ENCODE data around the gene PRKN.
"Not testable (repeated sequence)": the region's sequence is repeated elsewhere in the genome, so short reads cannot be mapped to it uniquely, and the experiment has no call there.

The PRKN gene

GRCh38 chr6:161315246-161315917 lies 1412.2 kb downstream of the PRKN start:
- not testable (repeated sequence) for ATAC-seq

GRCh38 chr6:161314541-161315245 lies 1412.9 kb downstream of the PRKN start:
- ATAC-seq: not testable (repeated sequence)

DNA sequence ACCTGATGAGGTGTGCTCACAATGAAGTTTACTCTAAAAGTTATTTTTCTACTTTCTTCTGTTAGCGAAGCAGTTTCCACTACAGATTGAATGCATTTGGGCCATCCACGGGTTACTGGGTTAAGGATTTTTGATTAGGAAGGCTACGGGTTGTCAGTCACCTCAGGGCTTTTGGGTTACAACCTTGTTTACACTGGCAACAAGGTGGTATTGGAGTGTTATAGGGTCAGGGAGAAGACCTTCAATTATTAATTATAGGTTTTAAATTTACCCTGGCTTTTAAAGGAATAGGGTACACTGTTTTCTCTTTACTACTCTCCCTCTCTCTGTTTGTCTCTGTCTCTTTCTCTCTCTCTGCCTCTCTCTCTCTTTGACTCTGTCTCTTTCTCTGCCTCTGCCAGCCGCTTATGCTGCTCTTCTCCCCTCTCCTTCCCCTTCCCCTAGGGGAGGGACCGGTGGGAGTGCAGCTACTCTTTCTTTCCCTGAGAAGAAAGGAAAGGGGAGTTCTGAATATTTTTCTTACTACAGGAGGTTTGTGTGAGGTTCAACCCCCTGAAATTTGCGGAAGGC lies 1413.5 kb downstream of the PRKN start:
- ATAC-seq: no peak
- TF ChIP-seq BACH2 (CRISPR knock-in tag; IDR thresholded peaks at IDR 0.05; ENCODE audit: borderline replicate concordance) (no peak), SNAI2 (CRISPR knock-in tag; IDR thresholded peaks at IDR 0.05) (no peak), PPARA (CRISPR knock-in tag; IDR thresholded peaks at IDR 0.05; ENCODE audit: borderline replicate concordance) (no peak), CSRNP3 (CRISPR knock-in tag; IDR thresholded peaks at IDR 0.05) (no peak), CSDC2 (CRISPR knock-in tag; IDR thresholded peaks at IDR 0.05) (no peak), ESRRG (CRISPR knock-in tag; IDR thresholded peaks at IDR 0.05) (no peak), OSR1 (CRISPR knock-in tag; IDR thresholded peaks at IDR 0.05) (no peak), ZFP3 (CRISPR knock-in tag; IDR thresholded peaks at IDR 0.05) (no peak), ISL1 (CRISPR knock-in tag; IDR thresholded peaks at IDR 0.05) (no peak), ZNF565 (CRISPR knock-in tag; conservative IDR thresholded peaks at IDR 0.05; ENCODE audit: low read depth) (no peak), GLIS3 (CRISPR knock-in tag; IDR thresholded peaks at IDR 0.05) (no peak), ZC3H10 (CRISPR knock-in tag; IDR thresholded peaks at IDR 0.05) (no peak), ZNF70 (CRISPR knock-in tag; IDR thresholded peaks at IDR 0.05) (no peak), RARB (CRISPR knock-in tag; IDR thresholded peaks at IDR 0.05) (no peak), ARNTL (CRISPR knock-in tag; IDR thresholded peaks at IDR 0.05; ENCODE audit: borderline replicate concordance, low read depth) (no peak), ZNF8 (CRISPR knock-in tag; IDR thresholded peaks at IDR 0.05) (no peak)
- TF ChIP-seq, protein P1, sequence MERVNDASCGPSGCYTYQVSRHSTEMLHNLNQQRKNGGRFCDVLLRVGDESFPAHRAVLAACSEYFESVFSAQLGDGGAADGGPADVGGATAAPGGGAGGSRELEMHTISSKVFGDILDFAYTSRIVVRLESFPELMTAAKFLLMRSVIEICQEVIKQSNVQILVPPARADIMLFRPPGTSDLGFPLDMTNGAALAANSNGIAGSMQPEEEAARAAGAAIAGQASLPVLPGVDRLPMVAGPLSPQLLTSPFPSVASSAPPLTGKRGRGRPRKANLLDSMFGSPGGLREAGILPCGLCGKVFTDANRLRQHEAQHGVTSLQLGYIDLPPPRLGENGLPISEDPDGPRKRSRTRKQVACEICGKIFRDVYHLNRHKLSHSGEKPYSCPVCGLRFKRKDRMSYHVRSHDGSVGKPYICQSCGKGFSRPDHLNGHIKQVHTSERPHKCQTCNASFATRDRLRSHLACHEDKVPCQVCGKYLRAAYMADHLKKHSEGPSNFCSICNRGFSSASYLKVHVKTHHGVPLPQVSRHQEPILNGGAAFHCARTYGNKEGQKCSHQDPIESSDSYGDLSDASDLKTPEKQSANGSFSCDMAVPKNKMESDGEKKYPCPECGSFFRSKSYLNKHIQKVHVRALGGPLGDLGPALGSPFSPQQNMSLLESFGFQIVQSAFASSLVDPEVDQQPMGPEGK (CRISPR knock-in tag; IDR thresholded peaks at IDR 0.05; ENCODE audit: borderline replicate concordance): no peak

- not testable (repeated sequence) for ATAC-seq
These were observed 1414.1 kb downstream of the PRKN start for GRCh38 chr6:161313475-161313874.

DNA sequence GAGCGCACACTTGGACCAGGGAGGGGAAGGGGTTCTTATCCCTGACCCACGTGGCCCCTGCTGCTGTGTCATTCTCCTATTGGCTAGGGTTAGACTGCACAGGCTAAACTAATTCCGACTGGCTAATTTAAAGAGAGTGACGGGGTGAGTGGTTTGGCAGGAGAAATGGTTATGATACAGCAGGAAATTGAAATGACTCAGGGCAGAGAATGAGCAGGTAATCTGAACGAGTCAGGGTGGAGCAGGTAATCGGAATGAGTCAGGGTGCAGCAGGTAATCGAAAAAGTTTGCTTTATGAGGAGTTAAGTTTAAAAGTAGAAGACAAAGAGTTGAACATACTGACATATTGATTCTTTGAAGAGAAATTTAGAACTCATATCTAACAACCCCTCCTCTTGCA lies 1417.8 kb downstream of the PRKN start:
- ATAC-seq: not testable (repeated sequence)

- ATAC-seq: no peak
- TF ChIP-seq ZNF8 (CRISPR knock-in tag; IDR thresholded peaks at IDR 0.05): no peak
- TF ChIP-seq ZFP30 (CRISPR knock-in tag; IDR thresholded peaks at IDR 0.05): no peak
- no peak for TF ChIP-seq CSDC2 (CRISPR knock-in tag; IDR thresholded peaks at IDR 0.05)
- TF ChIP-seq ESRRG (CRISPR knock-in tag; IDR thresholded peaks at IDR 0.05): no peak
- no peak for TF ChIP-seq POU6F1 (CRISPR knock-in tag; IDR thresholded peaks at IDR 0.05; ENCODE audit: borderline replicate concordance, low read depth)
- TF ChIP-seq, protein P2, sequence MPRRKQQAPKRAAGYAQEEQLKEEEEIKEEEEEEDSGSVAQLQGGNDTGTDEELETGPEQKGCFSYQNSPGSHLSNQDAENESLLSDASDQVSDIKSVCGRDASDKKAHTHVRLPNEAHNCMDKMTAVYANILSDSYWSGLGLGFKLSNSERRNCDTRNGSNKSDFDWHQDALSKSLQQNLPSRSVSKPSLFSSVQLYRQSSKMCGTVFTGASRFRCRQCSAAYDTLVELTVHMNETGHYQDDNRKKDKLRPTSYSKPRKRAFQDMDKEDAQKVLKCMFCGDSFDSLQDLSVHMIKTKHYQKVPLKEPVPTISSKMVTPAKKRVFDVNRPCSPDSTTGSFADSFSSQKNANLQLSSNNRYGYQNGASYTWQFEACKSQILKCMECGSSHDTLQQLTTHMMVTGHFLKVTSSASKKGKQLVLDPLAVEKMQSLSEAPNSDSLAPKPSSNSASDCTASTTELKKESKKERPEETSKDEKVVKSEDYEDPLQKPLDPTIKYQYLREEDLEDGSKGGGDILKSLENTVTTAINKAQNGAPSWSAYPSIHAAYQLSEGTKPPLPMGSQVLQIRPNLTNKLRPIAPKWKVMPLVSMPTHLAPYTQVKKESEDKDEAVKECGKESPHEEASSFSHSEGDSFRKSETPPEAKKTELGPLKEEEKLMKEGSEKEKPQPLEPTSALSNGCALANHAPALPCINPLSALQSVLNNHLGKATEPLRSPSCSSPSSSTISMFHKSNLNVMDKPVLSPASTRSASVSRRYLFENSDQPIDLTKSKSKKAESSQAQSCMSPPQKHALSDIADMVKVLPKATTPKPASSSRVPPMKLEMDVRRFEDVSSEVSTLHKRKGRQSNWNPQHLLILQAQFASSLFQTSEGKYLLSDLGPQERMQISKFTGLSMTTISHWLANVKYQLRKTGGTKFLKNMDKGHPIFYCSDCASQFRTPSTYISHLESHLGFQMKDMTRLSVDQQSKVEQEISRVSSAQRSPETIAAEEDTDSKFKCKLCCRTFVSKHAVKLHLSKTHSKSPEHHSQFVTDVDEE (CRISPR knock-in tag; IDR thresholded peaks at IDR 0.05): no peak
- TF ChIP-seq TOX (CRISPR knock-in tag; IDR thresholded peaks at IDR 0.05; ENCODE audit: borderline replicate concordance): no peak
- no peak for TF ChIP-seq RARB (CRISPR knock-in tag; IDR thresholded peaks at IDR 0.05)
- no peak for TF ChIP-seq ZNF70 (CRISPR knock-in tag; IDR thresholded peaks at IDR 0.05)
- TF ChIP-seq ZC3H10 (CRISPR knock-in tag; IDR thresholded peaks at IDR 0.05): no peak
- no peak for TF ChIP-seq ARNTL (CRISPR knock-in tag; IDR thresholded peaks at IDR 0.05; ENCODE audit: borderline replicate concordance, low read depth)
- no peak for TF ChIP-seq ISL1 (CRISPR knock-in tag; IDR thresholded peaks at IDR 0.05)
- TF ChIP-seq TCF4 (CRISPR knock-in tag; IDR thresholded peaks at IDR 0.05; ENCODE audit: borderline replicate concordance): no peak
- TF ChIP-seq BACH2 (CRISPR knock-in tag; IDR thresholded peaks at IDR 0.05; ENCODE audit: borderline replicate concordance): no peak
- no peak for TF ChIP-seq PPARA (CRISPR knock-in tag; IDR thresholded peaks at IDR 0.05; ENCODE audit: borderline replicate concordance)
These were observed 1419.4 kb downstream of the PRKN start for GRCh38 chr6:161308075-161308655.

Data from SK-N-SH treated with all-trans-retinoic acid at 6 μM for 48 hours (cell line).